Cardiac muscle cell (in vitro differentiated cells and primary cell): Measurements from ENCODE around the gene PEPD. TPM values are rescaled to one million over a fixed set of nuclear protein-coding genes. Genes with fewer than 3 reads are reported as not detected.

Source experiments
- DNase-seq, 2 donors: peaks; one replicate each; pipeline versions ENCODE4 v3.0.0 to v3.0.0-alpha.2; 2010 to 2017; ENCODE audit warnings: low read depth in 1 of 2, low spot score in 1 of 2
- H3K27ac ChIP-seq: fragments of 200-600 bp; sonication (generic); 2 replicates; pipeline ENCODE4 v1.5.1; 2016
- H3K27me3 ChIP-seq: fragments of 200-600 bp; sonication (generic); 2 replicates; pipeline ENCODE4 v1.6.0; 2016; ENCODE audit warnings: control low read depth
- H3K36me3 ChIP-seq: fragments of 200-600 bp; sonication (generic); 2 replicates; pipeline ENCODE4 v1.5.1; 2016; ENCODE audit warnings: control low read depth
- H3K4me1 ChIP-seq: fragments of 200-600 bp; sonication (generic); 2 replicates; pipeline ENCODE4 v1.8.1; 2017; ENCODE audit warnings: low read depth, mild to moderate bottlenecking, mixed run types
- H3K4me3 ChIP-seq: fragments of 200-600 bp; sonication (generic); 2 replicates; pipeline ENCODE4 v1.5.1; 2016; ENCODE audit warnings: mild to moderate bottlenecking
- H3K9me3 ChIP-seq: fragments of 200-600 bp; sonication (generic); 2 replicates; pipeline ENCODE4 v1.5.1; 2017; ENCODE audit warnings: low read depth, mild to moderate bottlenecking, control low read depth
- CTCF ChIP-seq: IDR thresholded peaks from 2 replicates; pipeline ENCODE4 v1.5.1; 2012; ENCODE audit warnings: low read depth, mild to moderate bottlenecking, low read length
- polyA plus RNA-seq: library from polyadenylated mRNA; unstranded; fragments of >200 nt; fragmentation: Nextera tagmentation; extraction: Ambion mirVana; gene quantifications from 2 replicates; pipeline ENCODE4 v1.2.1, GENCODE V29; 2016
- total RNA-seq: library from RNA; depleted of rRNA; stranded (reverse); fragments of >200 nt; gene quantifications from 2 replicates; pipeline ENCODE4 v1.2.3, GENCODE V29; 2016

The PEPD gene
- total and polyA plus RNA-seq, 2 experiments from 2014 or later: 40.3 to 80.6 TPM

DNA sequence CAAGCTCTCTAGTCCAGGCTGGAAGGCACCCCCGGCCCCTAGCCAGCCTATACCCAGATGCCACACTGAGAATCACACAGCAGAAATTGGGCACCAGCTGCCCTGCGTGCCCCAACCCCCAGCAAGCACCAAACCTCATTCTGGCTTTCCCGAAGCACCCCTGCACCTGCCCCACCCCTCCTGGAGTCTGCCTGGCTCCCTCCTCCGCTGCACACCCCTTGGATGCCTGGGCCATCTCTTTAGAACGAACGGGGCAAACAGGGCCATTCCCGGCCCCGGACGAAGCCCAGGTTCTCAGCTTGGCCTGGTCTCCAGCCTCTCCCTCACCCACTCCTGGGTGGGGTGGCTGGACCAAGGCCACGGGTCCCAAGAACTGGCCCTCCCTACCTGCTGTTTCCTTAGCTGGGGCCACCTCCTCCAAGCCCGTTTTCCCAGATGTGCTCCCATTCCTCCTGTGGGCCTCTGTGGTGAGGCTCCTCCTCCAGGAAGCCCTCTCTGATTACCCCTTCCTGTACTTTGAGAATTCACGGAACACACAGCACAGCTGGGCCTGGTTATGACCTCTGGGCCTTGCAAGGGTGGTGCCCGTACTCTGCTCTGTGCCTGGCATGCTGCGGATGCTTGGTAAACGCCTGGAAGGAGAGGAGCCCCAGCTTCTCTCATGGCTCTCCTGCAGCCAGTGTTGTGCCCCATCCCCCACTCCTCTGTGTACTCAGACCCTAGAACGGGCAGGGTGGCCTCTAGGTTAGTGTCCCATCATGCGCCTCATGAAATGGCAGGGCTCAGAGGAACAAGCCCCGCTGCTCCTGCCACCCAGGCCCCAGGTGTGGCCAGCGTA lies 126.6 kb downstream of the PEPD start:
- Histone ChIP-seq H3K27ac (no peak overlapping the region), H3K9me3 (no peaks in the 10 kb centered on the region), H3K27me3 (no peaks in the 10 kb centered on the region), H3K4me3 (no peak overlapping the region), H3K36me3 (no peaks in the 10 kb centered on the region), H3K4me1 (no peaks in the 10 kb centered on the region)
- TF ChIP-seq CTCF: no peak
- DNase-seq: no peak

DNA sequence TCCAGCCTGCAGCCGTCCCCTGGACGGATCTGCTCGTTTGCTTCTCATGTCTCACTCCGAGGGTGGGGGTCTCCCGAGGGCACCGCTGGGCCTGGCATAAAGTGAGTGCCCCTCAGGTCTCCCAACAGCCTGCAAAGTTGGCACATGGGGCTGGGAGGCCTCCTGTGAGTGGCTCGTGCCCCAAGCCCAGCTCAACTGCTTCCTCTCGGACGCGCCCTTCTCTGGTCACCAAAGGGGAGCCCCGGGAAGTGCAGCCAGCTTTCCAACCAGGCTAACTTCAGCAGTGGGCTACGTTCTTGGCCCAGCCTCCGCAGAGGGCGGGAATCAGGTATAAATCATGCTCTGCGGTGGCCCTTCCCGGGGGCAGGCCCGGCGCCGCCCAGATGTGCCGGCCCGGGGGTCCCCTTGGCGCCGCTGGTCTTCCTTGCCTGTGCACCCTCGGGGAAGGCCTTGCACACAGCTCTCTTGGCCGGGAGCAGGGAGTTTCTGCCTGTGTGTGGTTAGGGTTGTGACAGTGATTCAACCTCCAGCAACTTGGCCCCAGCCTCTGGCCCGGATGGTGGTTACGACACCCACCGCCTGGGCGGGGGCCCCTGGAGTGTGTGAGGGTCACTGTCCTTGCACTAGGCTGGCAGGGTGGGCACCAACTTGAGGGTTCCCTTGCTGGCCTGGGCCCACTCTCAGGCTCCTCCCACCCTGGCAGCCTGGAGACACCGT lies 127.4 kb downstream of the PEPD start:
- Histone ChIP-seq H3K9me3 (no peaks in the 10 kb centered on the region), H3K4me1 (no peaks in the 10 kb centered on the region), H3K36me3 (no peaks in the 10 kb centered on the region), H3K27ac (no peak overlapping the region), H3K4me3 (no peak overlapping the region), H3K27me3 (no peaks in the 10 kb centered on the region)
- peak in 1 of 2 donors; percentile 81 for DNase-seq
- TF ChIP-seq CTCF: no peak

GRCh38 chr19:33393286-33394005 lies 128.1 kb downstream of the PEPD start:
- Histone ChIP-seq H3K36me3 (no peaks in the 10 kb centered on the region), H3K9me3 (no peaks in the 10 kb centered on the region), H3K4me3 (no peak overlapping the region), H3K4me1 (no peaks in the 10 kb centered on the region), H3K27ac (no peak overlapping the region), H3K27me3 (no peaks in the 10 kb centered on the region)
- no peak for TF ChIP-seq CTCF
- no peak for DNase-seq

- no peak overlapping the region for H3K4me3 ChIP-seq
- no peaks in the 10 kb centered on the region for H3K27me3 ChIP-seq
- no peaks in the 10 kb centered on the region for H3K4me1 ChIP-seq
- no peak for TF ChIP-seq CTCF
- no peak overlapping the region for H3K27ac ChIP-seq
- DNase-seq: peak in 1 of 2 donors; percentile 38
- no peaks in the 10 kb centered on the region for H3K36me3 ChIP-seq
- H3K9me3 ChIP-seq: no peaks in the 10 kb centered on the region
Observed at GRCh38 chr19:33392341-33393285, 129.0 kb downstream of the PEPD start.
